ENCODE data around the gene GRM7. TPM values are rescaled to one million over a fixed set of nuclear protein-coding genes. Genes with fewer than 3 reads are reported as not detected.
A peak's percentile ranks its signal among the peaks of the same experiment; 100 is the strongest.

Gene GRM7
- total RNA-seq, 4 donors from 2014 or later, result 0.40 TPM; not detected in 3

- Histone ChIP-seq H3K9me3 (no peaks in the 10 kb centered on the region), H3K27me3 (no peaks in the 10 kb centered on the region), H3K4me1 (no peaks in the 10 kb centered on the region), H3K36me3 (no peaks in the 10 kb centered on the region), H3K27ac (no peak overlapping the region), H3K4me3 (no peak overlapping the region)
- TF ChIP-seq POLR2A (IDR thresholded peaks at IDR 0.05), result no peak
- TF ChIP-seq CTCF (IDR thresholded peaks at IDR 0.05), result no peak
- no peak for DNase-seq
Measured at GRCh38 chr3:7659079-7659478, 798.2 kb downstream of the GRM7 start.

GRCh38 chr3:7663771-7664170 is 802.9 kb downstream of the GRM7 start:
- DNase-seq, result no peak
- no peaks in the 10 kb centered on the region for H3K9me3 ChIP-seq
- TF ChIP-seq POLR2A (IDR thresholded peaks at IDR 0.05) (no peak), CTCF (IDR thresholded peaks at IDR 0.05) (no peak)
- no peaks in the 10 kb centered on the region for H3K36me3 ChIP-seq
- H3K27ac ChIP-seq, result no peak overlapping the region
- H3K4me3 ChIP-seq, result no peak overlapping the region
- H3K4me1 ChIP-seq, result no peaks in the 10 kb centered on the region
- no peaks in the 10 kb centered on the region for H3K27me3 ChIP-seq

GRCh38 chr3:7667774-7668173 is 806.9 kb downstream of the GRM7 start:
- no peaks in the 10 kb centered on the region for H3K9me3 ChIP-seq
- H3K27me3 ChIP-seq, result no peaks in the 10 kb centered on the region
- TF ChIP-seq POLR2A (IDR thresholded peaks at IDR 0.05), result no peak
- TF ChIP-seq CTCF (IDR thresholded peaks at IDR 0.05), result no peak
- H3K4me1 ChIP-seq, result no peaks in the 10 kb centered on the region
- no peak overlapping the region for H3K4me3 ChIP-seq
- DNase-seq, result no peak
- no peaks in the 10 kb centered on the region for H3K36me3 ChIP-seq
- H3K27ac ChIP-seq, result no peak overlapping the region

GRCh38 chr3:7669641-7670040 is 808.7 kb downstream of the GRM7 start:
- no peak overlapping the region for H3K4me3 ChIP-seq
- no peak overlapping the region for H3K27ac ChIP-seq
- TF ChIP-seq POLR2A (IDR thresholded peaks at IDR 0.05) (no peak), CTCF (IDR thresholded peaks at IDR 0.05) (no peak)
- H3K4me1 ChIP-seq, result no peaks in the 10 kb centered on the region
- no peaks in the 10 kb centered on the region for H3K27me3 ChIP-seq
- no peak for DNase-seq
- no peaks in the 10 kb centered on the region for H3K9me3 ChIP-seq
- no peaks in the 10 kb centered on the region for H3K36me3 ChIP-seq

GRCh38 chr3:7678521-7678920 is 817.6 kb downstream of the GRM7 start:
- DNase-seq, result no peak
- no peaks in the 10 kb centered on the region for H3K36me3 ChIP-seq
- TF ChIP-seq CTCF (IDR thresholded peaks at IDR 0.05) (no peak), POLR2A (IDR thresholded peaks at IDR 0.05) (no peak)

GRCh38 chr3:7682822-7683229 is 821.9 kb downstream of the GRM7 start:
- no peaks in the 10 kb centered on the region for H3K9me3 ChIP-seq
- no peak overlapping the region for H3K27ac ChIP-seq
- no peaks in the 10 kb centered on the region for H3K4me1 ChIP-seq
- DNase-seq, result peak in 1 of 3 donors; percentile 49
- H3K27me3 ChIP-seq, result no peaks in the 10 kb centered on the region
- H3K36me3 ChIP-seq, result no peaks in the 10 kb centered on the region
- TF ChIP-seq POLR2A (IDR thresholded peaks at IDR 0.05) (no peak), CTCF (IDR thresholded peaks at IDR 0.05) (no peak)
- H3K4me3 ChIP-seq, result no peak overlapping the region

More at GRCh38 chr3:7678521-7678920, 817.6 kb downstream of the GRM7 start:
- Histone ChIP-seq H3K27me3 (no peaks in the 10 kb centered on the region), H3K9me3 (no peaks in the 10 kb centered on the region), H3K4me1 (no peaks in the 10 kb centered on the region), H3K27ac (no peak overlapping the region), H3K4me3 (no peak overlapping the region)
